A204.1 (cell line): ENCODE measurements around the gene ZDHHC4.

Source experiments
- FAIRE-seq: peaks from 2 replicates; lab custom pipeline; 2012; peaks lifted over from hg19 to GRCh38; lab: Jason Lieb, UNC

Gene ZDHHC4

DNA sequence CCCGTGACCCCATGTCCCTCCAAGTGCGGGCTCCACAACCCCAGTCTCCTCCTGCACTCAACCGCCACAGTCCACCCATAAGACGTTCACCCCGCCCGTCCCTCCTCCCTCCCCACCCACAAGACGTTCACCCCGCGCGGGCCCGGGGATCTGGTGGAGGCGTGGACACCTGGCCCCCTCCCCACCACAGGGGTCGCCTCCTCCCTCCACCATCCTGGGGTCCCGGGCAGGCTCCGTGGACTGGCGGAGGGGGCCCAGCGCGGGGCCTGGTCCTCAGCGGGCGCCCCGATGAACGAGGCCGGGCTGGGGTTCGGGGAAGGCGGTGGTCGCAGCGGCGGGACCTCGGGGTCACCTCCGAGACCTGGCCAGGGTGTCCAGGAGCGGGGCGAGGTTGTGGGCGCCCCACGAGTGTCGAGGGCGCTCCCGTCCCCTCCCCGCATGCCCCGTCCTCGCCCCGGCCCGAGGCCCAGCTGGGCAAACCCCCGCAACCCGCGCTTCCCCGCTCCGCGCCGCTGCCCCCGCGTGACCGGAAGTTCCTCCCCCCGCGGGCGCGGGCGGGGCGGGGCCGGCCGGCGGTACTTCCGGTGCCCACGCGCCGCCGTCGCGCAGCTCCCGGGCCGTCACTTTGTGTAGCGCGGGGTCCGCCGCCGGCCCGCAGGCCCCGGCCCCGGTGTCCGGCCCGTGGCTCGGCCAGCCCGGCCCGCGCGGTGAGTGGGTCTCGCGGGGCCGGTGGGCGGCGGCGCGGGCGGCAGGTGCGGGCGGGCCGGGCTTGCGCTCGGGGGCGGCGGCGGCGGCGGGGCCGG is 59.7 kb downstream of the ZDHHC4 start, which contains the start of gene ZNF316:
TSS of gene ZNF316 (plus strand) at position 578 of the 803 bp plus-strand sequence. CDS start 5,092 bp downstream, outside the sequence.
- FAIRE-seq: no peak

DNA sequence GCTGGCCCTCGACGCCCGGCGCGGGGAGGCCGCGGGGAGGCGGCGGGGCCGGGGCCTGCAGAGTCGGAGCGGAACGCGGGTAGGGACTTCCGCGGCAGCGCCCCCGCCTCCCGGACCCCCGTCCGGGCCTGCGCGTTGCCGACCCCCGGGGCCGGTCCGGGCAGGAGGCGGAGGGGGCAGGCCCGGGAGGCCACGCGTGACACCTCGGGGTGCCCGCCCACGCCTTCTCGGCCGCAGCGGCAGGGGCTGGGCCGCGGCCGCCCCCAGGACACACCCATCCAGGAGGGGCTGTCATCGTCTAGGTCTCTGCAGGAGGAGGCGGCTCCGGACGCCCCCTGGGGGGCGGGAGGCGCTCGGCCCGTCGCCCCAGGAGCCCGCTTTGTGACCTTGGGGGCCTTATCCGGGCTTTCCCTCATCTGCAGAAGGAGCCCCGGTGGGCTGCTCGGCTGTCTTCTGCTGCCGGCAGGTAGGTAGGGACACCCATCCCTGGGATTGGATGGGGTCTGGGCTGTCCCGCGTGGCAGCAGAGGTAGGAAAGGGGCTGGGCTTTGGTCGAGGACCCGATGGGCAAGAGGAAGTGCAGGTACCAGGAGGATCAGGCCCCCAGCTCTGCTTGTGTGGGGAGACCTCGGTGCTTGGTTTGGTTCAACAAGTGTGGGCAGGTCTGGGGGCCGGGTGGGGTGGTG is 60.4 kb downstream of the ZDHHC4 start:
- FAIRE-seq: no peak
